Activated effector memory CD4-positive, alpha-beta T cell treated with anti-CD3 and anti-CD28 coated beads, Interleukin-2, amount 50 U/mL, for 16 hours (primary cell): ENCODE results near the gene ZNF600.
A peak's percentile ranks its signal among the peaks of the same experiment; 100 is the strongest.
"Not testable (repeated sequence)": the region's sequence is repeated elsewhere in the genome, so short reads cannot be mapped to it uniquely, and the experiment has no call there.

Experiments used
- DNase-seq: peaks from one replicate; pipeline ENCODE4 v3.0.0-alpha.2; 2020

Gene ZNF600

GRCh38 chr19:52741371-52741770, 45.2 kb downstream of the ZNF600 start:
- not testable (repeated sequence) for DNase-seq

DNA sequence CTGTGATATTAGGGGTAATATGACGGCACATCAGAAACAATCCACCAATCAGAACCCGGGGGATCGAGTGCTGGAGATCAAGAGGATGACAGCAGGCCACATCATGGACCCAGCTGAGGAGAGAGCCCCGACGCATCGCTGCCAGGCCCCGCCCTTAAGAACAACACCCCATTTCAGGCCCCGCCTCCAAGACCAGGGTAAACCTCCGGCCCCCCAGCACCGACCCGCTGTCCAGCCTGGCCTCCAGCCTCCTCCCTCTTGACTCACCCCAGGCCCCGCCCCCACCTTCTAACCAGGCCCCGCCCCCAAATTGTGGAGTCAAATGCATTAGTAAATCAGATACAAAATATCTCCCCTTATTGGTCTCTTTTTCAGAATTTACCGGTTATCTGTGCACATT, 47.0 kb downstream of the ZNF600 start:
- no peak for DNase-seq

DNA sequence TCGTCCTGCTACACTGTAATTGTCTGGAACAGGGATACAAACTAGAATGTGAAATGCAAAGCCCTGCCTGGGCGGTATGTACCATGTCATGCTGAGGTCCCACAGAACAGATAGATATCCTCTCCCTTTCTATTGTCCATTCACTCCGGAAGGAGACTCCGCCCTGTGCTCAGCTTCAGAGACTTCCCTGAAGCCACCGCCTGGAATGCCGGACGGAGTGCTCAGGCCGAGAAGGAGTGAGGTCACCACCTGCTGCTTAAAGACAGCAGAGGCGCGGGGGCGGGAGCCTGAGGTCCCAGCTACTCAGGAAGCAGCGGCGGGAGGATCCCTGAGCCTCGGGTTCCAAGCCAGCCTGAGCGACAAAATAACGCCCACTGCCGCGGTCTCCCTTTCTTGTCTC, 50.9 kb downstream of the ZNF600 start:
- DNase-seq = no peak

GRCh38 chr19:52734893-52735661, 51.5 kb downstream of the ZNF600 start, which contains the start of gene ZNF611:
Gene ZNF611, minus strand, starts transcription at chr19:52735044. Its CDS starts 19,150 bp downstream, at chr19:52715894.
- DNase-seq = peak; percentile 100

DNA sequence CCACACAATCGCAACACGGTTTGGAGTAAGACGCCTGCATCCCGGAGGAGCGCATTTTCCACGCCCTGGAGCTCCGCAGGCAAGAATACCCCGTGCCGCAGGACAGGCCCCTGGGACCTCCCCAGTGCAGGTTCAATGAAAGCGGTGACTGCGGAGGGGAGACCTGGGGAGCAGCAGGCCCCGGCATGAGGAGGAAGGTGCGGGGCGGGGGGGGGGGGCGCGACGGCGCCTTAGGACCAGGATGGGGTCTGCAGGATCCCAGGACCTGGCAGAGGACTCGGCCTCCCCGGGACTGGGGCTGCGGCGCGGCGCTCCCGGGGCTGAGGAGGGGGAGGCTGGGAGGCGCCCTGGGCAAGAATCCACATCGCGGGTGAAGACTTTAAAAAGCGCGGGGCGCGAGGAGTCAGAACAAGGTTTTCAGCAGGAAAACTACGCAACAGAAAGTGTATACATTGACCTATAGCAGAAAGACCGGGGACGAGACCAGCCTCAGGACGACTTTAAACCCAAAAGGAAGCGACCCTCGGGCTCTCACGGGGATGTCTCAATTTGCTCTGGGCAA, 52.2 kb downstream of the ZNF600 start:
- no peak for DNase-seq

- DNase-seq = not testable (repeated sequence)
Observed at GRCh38 chr19:52726051-52726450, 60.5 kb downstream of the ZNF600 start.

DNA sequence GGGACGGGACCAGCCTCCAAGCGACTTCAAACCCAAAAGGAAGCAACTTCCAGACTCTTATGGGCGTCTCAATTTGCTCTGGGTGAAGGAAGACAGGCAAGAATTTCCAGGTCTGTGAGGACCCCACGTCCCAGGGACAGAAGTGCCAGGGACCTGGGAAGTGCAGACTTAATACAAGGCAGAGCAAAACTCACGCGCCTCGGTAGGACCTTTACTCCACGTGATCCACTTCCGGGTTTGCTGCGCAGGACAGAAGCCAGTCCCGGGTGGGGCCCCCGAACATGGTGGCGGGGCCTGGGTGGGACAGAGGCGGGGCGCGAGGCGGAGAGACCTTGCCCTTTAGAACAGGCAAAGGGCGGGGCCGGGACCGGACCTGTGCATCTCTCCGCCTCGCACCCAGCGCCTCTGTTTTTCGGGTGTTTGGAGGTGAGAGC, 61.0 kb downstream of the ZNF600 start:
- DNase-seq = no peak

DNA sequence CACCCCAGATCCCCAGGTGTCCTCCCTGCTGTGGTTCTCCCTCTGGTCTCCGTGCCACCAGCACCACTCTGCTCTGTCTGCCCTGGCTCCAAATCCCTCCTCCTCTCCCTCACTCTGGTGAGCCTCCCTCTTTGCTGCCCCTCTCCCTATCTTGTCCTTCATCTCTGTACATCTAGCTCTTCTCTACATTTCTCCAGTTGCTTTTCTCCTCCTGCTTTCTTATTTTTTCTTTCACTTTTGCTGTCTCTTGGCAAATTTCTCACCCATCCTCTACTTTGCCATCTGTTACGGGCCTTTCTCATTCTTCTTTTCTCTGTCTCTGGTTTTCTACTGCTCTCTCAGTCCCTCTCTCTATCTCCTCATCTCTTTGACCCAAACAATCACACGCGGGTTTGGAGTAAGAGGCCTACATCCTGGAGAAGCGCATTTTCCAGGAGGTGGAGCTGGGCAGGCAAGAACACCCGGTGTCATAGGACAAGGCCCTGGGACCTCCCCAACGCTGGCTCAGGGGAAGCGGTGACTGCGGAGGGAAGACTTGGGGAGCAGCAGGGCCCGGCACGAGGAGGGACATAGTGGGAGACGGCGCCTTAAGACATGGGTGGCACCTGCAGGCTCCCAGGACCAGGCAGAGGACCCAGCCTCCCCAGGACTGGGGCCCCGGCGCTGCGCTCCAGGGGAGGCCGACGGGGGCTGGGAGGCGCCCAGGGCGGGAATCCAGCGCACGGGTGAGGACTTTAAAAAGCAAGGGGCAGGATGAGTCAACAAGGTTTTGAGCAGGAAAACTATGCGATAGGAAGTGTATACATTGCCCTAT, 61.7 kb downstream of the ZNF600 start:
- DNase-seq = no peak

DNA sequence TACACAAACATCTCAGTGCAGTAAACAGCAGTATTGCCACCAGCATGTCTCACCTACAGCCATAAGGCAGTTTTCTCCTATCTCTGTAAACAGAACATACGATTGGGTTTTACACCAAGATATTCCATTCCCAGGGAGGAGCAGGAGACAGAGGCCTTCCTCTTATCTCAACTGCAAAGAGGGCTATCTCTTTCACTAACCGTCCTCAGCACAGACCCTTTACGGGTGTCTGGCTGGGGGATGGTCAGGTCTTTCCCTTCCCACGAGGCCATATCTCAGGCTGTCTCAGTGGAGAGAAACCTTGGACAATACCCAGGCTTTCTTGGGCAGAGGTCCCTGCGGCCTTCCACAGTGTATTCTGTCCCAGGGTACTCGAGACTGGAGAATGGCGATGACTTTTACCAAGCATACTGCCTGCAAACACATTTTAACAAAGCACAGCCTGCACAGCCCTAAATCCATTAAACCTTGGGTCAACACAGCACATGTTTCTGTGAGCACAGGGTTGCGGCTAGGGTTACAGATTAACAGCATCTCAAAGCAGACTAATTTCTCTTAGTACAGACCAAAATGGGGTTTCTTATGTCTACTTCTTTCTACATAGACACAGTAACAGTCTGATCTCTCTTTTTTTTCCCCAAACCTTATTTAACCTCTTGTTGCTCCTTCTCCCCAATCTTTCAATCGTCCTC, 62.5 kb downstream of the ZNF600 start:
- not testable (repeated sequence) for DNase-seq

DNA sequence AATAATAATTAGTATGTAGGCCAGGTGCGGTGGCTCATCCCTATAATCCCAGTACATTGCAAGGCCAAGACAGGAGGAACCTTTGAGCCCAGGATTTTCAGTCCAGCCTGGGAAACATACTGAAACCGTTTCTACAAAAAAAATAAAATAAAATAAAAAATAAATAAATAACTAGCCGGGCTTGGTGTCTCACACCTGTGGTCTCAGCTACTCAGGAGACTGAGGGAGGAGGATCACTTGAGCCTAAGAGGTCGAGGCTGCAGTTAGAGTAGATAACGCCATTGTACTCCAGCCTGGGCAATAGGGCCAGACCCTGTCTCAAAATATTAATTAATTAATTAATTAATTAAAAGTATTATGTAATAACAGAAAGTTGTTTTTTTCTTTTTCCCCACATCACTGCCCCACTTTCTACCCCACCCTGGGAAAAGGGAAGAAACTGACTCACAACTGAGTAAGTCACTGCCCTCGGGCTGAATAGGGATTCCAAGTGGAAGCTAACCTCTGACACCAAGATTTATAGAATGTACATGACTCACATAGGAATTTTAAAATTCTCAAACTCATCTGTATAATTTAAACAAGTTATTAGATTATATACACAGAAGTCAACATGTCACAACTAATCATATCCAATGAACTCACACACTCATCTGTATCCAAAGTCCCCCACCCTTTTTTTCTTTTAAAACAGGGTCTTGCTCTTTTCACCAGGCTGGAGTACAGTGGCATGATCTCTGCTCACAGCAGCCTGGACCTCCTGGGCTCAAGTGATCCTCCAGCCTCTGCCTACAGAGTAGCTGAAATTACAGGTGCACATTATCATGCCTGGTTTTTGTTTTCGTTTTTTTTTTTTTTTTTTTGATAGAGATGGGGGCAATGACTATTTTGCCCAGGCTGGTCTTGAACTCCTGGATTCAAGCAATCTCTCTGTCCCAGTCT, 64.3 kb downstream of the ZNF600 start:
- no peak for DNase-seq

GRCh38 chr19:52720541-52720940, 66.0 kb downstream of the ZNF600 start:
- DNase-seq = not testable (repeated sequence)

- no peak for DNase-seq
Observed at GRCh38 chr19:52716522-52716921, 70.1 kb downstream of the ZNF600 start.

DNA sequence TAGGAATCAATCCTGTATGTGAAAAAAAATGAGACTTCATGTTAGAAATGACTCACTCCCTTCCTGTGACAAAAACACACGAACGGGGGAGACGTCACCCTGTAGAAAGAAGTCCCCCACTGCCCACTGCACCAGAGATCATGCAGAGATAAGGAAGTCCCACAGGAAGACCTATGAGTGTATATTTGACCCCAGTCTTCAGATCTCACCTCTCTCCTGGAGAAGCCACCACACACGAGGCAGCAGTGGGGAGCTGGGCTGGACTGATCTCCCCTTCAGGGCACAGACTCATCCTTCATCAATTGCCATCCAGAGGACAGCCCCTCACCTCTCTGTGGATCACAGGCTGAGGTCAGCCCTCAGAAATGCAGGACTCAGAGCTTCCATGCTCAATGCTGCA, 70.7 kb downstream of the ZNF600 start:
- DNase-seq = peak; percentile 62

- DNase-seq = not testable (repeated sequence)
Observed at GRCh38 chr19:52715330-52715729, 71.3 kb downstream of the ZNF600 start.
